RCC 7860 (cell line): ENCODE data around the gene RSPRY1.

Source experiments
- DNase-seq: peaks from one replicate; pipeline ENCODE4 v3.0.0-alpha.2; 2015; ENCODE audit warnings: low spot score
- FAIRE-seq: peaks from 2 replicates; lab custom pipeline; 2012; peaks lifted over from hg19 to GRCh38; lab: Jason Lieb, UNC

RSPRY1 gene

GRCh38 chr16:57216968-57217367, 30.8 kb downstream of the RSPRY1 start:
- no peak for DNase-seq
- no peak for FAIRE-seq

GRCh38 chr16:57223057-57223456, 36.9 kb downstream of the RSPRY1 start:
- FAIRE-seq (no peak), DNase-seq (no peak)

GRCh38 chr16:57224651-57225335, 38.7 kb downstream of the RSPRY1 start:
- DNase-seq = no peak
- no peak for FAIRE-seq

GRCh38 chr16:57225978-57226377, 39.8 kb downstream of the RSPRY1 start:
- FAIRE-seq (no peak), DNase-seq (no peak)

- FAIRE-seq = no peak
- DNase-seq = no peak
These were observed 40.8 kb downstream of the RSPRY1 start for GRCh38 chr16:57226701-57227621.

GRCh38 chr16:57229079-57229478, 43.0 kb downstream of the RSPRY1 start:
- DNase-seq = no peak
- no peak for FAIRE-seq

- no peak for FAIRE-seq
- DNase-seq = no peak
These were observed 45.8 kb downstream of the RSPRY1 start for GRCh38 chr16:57231821-57232350.

GRCh38 chr16:57233944-57234706, 48.0 kb downstream of the RSPRY1 start:
- FAIRE-seq (no peak), DNase-seq (no peak)

- DNase-seq = no peak
- no peak for FAIRE-seq
These were observed 48.6 kb downstream of the RSPRY1 start for GRCh38 chr16:57234707-57235092.

GRCh38 chr16:57235128-57236021, 49.2 kb downstream of the RSPRY1 start:
- DNase-seq (peak; percentile 69), FAIRE-seq (no peak)

- no peak for FAIRE-seq
These were observed 49.9 kb downstream of the RSPRY1 start for GRCh38 chr16:57236022-57236350.

GRCh38 chr16:57238682-57239081, 52.6 kb downstream of the RSPRY1 start:
- FAIRE-seq (no peak), DNase-seq (no peak)

More at GRCh38 chr16:57236022-57236350, 49.9 kb downstream of the RSPRY1 start:
- DNase-seq = no peak

- DNase-seq (no peak), FAIRE-seq (no peak)
These were observed 53.0 kb downstream of the RSPRY1 start for GRCh38 chr16:57239107-57239506.

GRCh38 chr16:57240851-57241250, 54.7 kb downstream of the RSPRY1 start:
- no peak for DNase-seq
- no peak for FAIRE-seq

GRCh38 chr16:57242650-57243049, 56.5 kb downstream of the RSPRY1 start:
- FAIRE-seq (no peak), DNase-seq (no peak)

GRCh38 chr16:57244463-57244766, 58.3 kb downstream of the RSPRY1 start:
- FAIRE-seq = no peak
- DNase-seq = no peak

GRCh38 chr16:57244767-57245471, 58.8 kb downstream of the RSPRY1 start, which contains the start of gene ARL2BP:
TSS of gene ARL2BP (plus strand) at chr16:57245259. CDS start at chr16:57245368, 109 bp downstream.
- FAIRE-seq = peak; percentile 72
- peak; percentile 94 for DNase-seq

- DNase-seq (no peak), FAIRE-seq (no peak)
These were observed 59.5 kb downstream of the RSPRY1 start for GRCh38 chr16:57245472-57246113.

GRCh38 chr16:57251352-57251751, 65.2 kb downstream of the RSPRY1 start:
- no peak for DNase-seq
- no peak for FAIRE-seq
